ENCODE measurements around the gene CLCA1.

CLCA1 gene

GRCh38 chr1:86505564-86505902 is 36.8 kb downstream of the CLCA1 start:
- H3K4me3 ChIP-seq (ENCODE audit: low read depth, low read length), result no peak overlapping the region
- DNase-seq (ENCODE audit: low read depth), result no peak
- no peak for TF ChIP-seq CTCF (IDR thresholded peaks at IDR 0.05; ENCODE audit: low read depth, low read length, missing control alignments)

GRCh38 chr1:86507935-86508582 is 39.3 kb downstream of the CLCA1 start:
- DNase-seq (ENCODE audit: low read depth), result no peak
- peak; percentile 58 for TF ChIP-seq CTCF (IDR thresholded peaks at IDR 0.05; ENCODE audit: low read depth, low read length, missing control alignments)
- no peak overlapping the region for H3K4me3 ChIP-seq (ENCODE audit: low read depth, low read length)

GRCh38 chr1:86508583-86508969 is 39.8 kb downstream of the CLCA1 start:
- no peak overlapping the region for H3K4me3 ChIP-seq (ENCODE audit: low read depth, low read length)
- DNase-seq (ENCODE audit: low read depth), result no peak
- TF ChIP-seq CTCF (IDR thresholded peaks at IDR 0.05; ENCODE audit: low read depth, low read length, missing control alignments), result no peak

GRCh38 chr1:86515597-86515996 is 46.9 kb downstream of the CLCA1 start:
- peak; percentile 24 for TF ChIP-seq CTCF (IDR thresholded peaks at IDR 0.05; ENCODE audit: low read depth, low read length, missing control alignments)
- no peak overlapping the region for H3K4me3 ChIP-seq (ENCODE audit: low read depth, low read length)
- DNase-seq (ENCODE audit: low read depth), result no peak

- DNase-seq (ENCODE audit: low read depth), result no peak
- no peak overlapping the region for H3K4me3 ChIP-seq (ENCODE audit: low read depth, low read length)
- TF ChIP-seq CTCF (IDR thresholded peaks at IDR 0.05; ENCODE audit: low read depth, low read length, missing control alignments), result no peak
Observed at GRCh38 chr1:86516335-86516734, 47.6 kb downstream of the CLCA1 start.

GRCh38 chr1:86517336-86517735 is 48.6 kb downstream of the CLCA1 start:
- H3K4me3 ChIP-seq (ENCODE audit: low read depth, low read length), result no peak overlapping the region
- no peak for TF ChIP-seq CTCF (IDR thresholded peaks at IDR 0.05; ENCODE audit: low read depth, low read length, missing control alignments)
- no peak for DNase-seq (ENCODE audit: low read depth)

- DNase-seq (ENCODE audit: low read depth), result no peak
- no peak overlapping the region for H3K4me3 ChIP-seq (ENCODE audit: low read depth, low read length)
- no peak for TF ChIP-seq CTCF (IDR thresholded peaks at IDR 0.05; ENCODE audit: low read depth, low read length, missing control alignments)
Observed at GRCh38 chr1:86520789-86521521, 52.2 kb downstream of the CLCA1 start.
